HL-60 (cell line): ENCODE data around the gene ATRNL1.
A peak's percentile ranks its signal among the peaks of the same experiment; 100 is the strongest.

ENCODE experiments used
- DNase-seq, 2 experiments: peaks; one replicate each; pipeline ENCODE4 v3.0.0-alpha.2; 2010 to 2020; ENCODE audit warnings: low read depth in 1 of 2, low spot score in 1 of 2
- H3K27ac ChIP-seq: fragments of 250-450 bp; sonication (Bioruptor Pico); replicated peaks from 2 replicates; pipeline ENCODE4 v1.5.1; 2020; ENCODE audit warnings: mild to moderate bottlenecking, moderate library complexity
- H3K27me3 ChIP-seq: fragments of 250-450 bp; sonication (Bioruptor Pico); 2 replicates; pipeline ENCODE4 v1.5.1; 2021; ENCODE audit warnings: mild to moderate bottlenecking, moderate library complexity; ENCODE audit not compliant: insufficient read depth, poor library complexity, severe bottlenecking
- H3K4me3 ChIP-seq: replicated peaks from 2 replicates; pipeline ENCODE4 v1.5.1; 2011; ENCODE audit warnings: mild to moderate bottlenecking, control low read depth, low read length; ENCODE audit not compliant: insufficient read depth
- GABPA ChIP-seq: IDR thresholded peaks from 2 replicates; pipeline ENCODE4 v1.6.1; 2012; ENCODE audit warnings: low read depth
- POLR2AphosphoS5 ChIP-seq: IDR thresholded peaks from 2 replicates; pipeline ENCODE4 v1.6.1; 2012; ENCODE audit warnings: low read depth
- SPI1 ChIP-seq: IDR thresholded peaks from 2 replicates; pipeline ENCODE4 v1.6.1; 2012; ENCODE audit warnings: low read depth, mild to moderate bottlenecking, borderline replicate concordance
- TF ChIP-seq, protein P1 (sequence below): IDR thresholded peaks from one replicate; pipeline ENCODE4 v1.5.1; 2011; ENCODE audit warnings: low read length, control low read depth, inconsistent platforms; ENCODE audit not compliant: insufficient read depth
- TF ChIP-seq, protein P2 (sequence below): IDR thresholded peaks from 2 replicates; pipeline ENCODE4 v1.6.1; 2012; ENCODE audit warnings: low read depth; ENCODE audit not compliant: insufficient replicate concordance

Gene ATRNL1

DNA sequence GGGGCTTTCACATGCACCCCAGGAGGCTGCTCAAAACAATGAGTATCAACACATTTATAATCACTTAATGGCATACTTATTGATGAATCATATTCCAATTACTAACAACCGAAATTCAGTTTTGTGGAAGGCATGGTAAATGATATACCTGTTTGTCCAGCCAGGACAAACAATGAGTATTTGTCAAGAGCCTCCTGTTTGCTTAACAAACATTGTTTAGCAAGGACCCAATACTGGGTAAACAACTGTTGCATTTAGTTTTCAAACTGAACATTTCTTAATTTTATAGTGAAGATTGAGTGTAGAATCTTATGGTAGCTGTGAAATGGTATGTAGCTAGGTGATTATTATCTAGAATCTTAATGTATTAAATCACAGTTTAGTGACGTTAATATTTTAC, 473.7 kb downstream of the ATRNL1 start:
- no peak overlapping the region for H3K4me3 ChIP-seq
- TF ChIP-seq SPI1 (no peak), GABPA (no peak), POLR2AphosphoS5 (no peak)
- TF ChIP-seq, protein P1, sequence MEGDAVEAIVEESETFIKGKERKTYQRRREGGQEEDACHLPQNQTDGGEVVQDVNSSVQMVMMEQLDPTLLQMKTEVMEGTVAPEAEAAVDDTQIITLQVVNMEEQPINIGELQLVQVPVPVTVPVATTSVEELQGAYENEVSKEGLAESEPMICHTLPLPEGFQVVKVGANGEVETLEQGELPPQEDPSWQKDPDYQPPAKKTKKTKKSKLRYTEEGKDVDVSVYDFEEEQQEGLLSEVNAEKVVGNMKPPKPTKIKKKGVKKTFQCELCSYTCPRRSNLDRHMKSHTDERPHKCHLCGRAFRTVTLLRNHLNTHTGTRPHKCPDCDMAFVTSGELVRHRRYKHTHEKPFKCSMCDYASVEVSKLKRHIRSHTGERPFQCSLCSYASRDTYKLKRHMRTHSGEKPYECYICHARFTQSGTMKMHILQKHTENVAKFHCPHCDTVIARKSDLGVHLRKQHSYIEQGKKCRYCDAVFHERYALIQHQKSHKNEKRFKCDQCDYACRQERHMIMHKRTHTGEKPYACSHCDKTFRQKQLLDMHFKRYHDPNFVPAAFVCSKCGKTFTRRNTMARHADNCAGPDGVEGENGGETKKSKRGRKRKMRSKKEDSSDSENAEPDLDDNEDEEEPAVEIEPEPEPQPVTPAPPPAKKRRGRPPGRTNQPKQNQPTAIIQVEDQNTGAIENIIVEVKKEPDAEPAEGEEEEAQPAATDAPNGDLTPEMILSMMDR = no peak
- TF ChIP-seq, protein P2, sequence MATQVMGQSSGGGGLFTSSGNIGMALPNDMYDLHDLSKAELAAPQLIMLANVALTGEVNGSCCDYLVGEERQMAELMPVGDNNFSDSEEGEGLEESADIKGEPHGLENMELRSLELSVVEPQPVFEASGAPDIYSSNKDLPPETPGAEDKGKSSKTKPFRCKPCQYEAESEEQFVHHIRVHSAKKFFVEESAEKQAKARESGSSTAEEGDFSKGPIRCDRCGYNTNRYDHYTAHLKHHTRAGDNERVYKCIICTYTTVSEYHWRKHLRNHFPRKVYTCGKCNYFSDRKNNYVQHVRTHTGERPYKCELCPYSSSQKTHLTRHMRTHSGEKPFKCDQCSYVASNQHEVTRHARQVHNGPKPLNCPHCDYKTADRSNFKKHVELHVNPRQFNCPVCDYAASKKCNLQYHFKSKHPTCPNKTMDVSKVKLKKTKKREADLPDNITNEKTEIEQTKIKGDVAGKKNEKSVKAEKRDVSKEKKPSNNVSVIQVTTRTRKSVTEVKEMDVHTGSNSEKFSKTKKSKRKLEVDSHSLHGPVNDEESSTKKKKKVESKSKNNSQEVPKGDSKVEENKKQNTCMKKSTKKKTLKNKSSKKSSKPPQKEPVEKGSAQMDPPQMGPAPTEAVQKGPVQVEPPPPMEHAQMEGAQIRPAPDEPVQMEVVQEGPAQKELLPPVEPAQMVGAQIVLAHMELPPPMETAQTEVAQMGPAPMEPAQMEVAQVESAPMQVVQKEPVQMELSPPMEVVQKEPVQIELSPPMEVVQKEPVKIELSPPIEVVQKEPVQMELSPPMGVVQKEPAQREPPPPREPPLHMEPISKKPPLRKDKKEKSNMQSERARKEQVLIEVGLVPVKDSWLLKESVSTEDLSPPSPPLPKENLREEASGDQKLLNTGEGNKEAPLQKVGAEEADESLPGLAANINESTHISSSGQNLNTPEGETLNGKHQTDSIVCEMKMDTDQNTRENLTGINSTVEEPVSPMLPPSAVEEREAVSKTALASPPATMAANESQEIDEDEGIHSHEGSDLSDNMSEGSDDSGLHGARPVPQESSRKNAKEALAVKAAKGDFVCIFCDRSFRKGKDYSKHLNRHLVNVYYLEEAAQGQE = no peak
- H3K27me3 ChIP-seq = no peaks in the 10 kb centered on the region
- no peak overlapping the region for H3K27ac ChIP-seq
- DNase-seq = no peak

DNA sequence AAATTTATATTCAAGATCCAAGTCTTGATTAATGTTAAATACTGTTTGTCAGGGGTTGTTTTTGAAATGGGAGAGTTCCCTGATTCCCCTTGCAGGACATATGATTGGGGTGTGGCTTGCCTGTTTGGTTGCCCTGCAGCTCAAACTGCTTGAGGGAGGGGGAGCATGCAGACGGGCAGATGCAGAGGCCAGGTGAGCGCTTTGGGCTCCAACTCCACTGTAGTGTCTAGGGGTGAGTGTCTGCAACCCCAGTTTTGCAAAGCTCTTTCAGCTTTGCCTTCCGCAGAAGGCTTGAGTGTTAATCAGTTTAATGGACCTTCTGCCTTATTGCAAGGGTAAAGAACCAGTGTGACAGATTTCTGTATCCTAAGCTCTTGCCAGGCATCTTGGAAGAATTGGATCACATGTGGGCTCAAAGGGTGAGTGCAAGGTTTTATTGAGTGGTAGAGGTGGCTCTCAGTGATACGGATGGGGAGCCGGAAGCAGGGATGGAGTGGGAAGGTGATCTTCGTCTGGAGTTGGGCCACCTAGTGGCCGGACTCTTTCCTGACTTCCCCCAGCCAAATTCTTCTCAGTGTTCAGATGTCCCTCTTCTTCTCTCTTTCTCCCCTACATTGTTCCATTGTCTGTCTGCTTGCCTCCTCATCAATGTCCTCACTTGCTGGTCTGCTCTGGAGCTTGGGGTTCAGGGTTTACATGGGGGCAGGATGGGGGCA, 479.7 kb downstream of the ATRNL1 start:
- Histone ChIP-seq H3K27ac (no peak overlapping the region), H3K27me3 (no peaks in the 10 kb centered on the region), H3K4me3 (no peak overlapping the region)
- TF ChIP-seq, protein P1 = peak; percentile 47
- TF ChIP-seq POLR2AphosphoS5 = no peak
- no peak for TF ChIP-seq GABPA
- TF ChIP-seq SPI1 = no peak
- TF ChIP-seq, protein P2 = no peak
- DNase-seq = peak in 1 of 2 experiments; percentile 3

DNA sequence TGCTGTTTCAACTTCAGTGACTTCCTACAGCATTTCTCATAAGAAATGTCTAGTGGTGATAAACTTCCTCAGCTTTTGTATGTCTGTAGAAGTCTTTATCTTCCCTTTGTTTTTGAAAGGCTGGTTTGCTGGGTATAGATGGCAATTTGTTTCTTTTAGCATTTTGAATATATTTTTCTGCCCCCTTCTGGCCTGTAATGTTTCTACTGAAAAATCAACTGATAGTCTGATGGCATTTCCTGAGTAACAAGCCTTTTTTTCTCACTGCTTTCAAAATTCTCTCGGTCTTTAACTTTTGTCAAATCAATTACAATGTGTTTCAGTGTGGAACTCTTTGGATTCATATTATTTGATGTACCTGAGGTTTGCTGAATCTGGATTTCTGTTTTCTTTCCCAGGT, 487.1 kb downstream of the ATRNL1 start:
- Histone ChIP-seq H3K4me3 (no peak overlapping the region), H3K27ac (no peak overlapping the region), H3K27me3 (no peaks in the 10 kb centered on the region)
- TF ChIP-seq SPI1 (no peak), POLR2AphosphoS5 (no peak), GABPA (no peak)
- TF ChIP-seq, protein P2 = no peak
- TF ChIP-seq, protein P1 = no peak
- no peak for DNase-seq
